HepG2 (cell line): ENCODE measurements around the gene CDAN1. TPM values are rescaled to one million over a fixed set of nuclear protein-coding genes. Genes with fewer than 3 reads are reported as not detected.

ENCODE experiments used
- ATAC-seq: fragments of 200-7000 bp; cut with Tn5 transposase; 3 replicates; pipeline ENCODE4 v1.9.1; 2020; ENCODE audit warnings: mild to moderate bottlenecking, moderate library complexity
- BruUV-seq: library from RNA; stranded (reverse); fragments of 400-500 nt; replicated peaks from 2 replicates; lab custom pipeline; 2021; lab: Mats Ljungman, UMichigan
- CTCF ChIA-PET: fragments of 300-600 bp; formaldehyde crosslinking; extraction: SDS; loops from one replicate; lab custom pipeline; 2021; ENCODE audit warnings: low total read pairs, inconsistent platforms, low intra/inter-chr PET ratio; lab: Yijun Ruan, JAX
- POLR2A ChIA-PET: fragments of 350-600 bp; sonication (Branson Sonifier 250); formaldehyde crosslinking; loops from one replicate; lab custom pipeline; 2020; ENCODE audit warnings: antibody characterized with exemption, inconsistent platforms; lab: Yijun Ruan, JAX
- DNase-seq: peaks from one replicate; pipeline ENCODE4 v3.0.0-alpha.2; 2015; ENCODE audit warnings: low spot score
- FAIRE-seq: peaks from 3 replicates; lab custom pipeline; 2011; peaks lifted over from hg19 to GRCh38; lab: Jason Lieb, UNC
- H2AFZ ChIP-seq: one replicate; pipeline ENCODE4 v1.6.1; 2011; ENCODE audit warnings: low read length, inconsistent platforms
- H3K27ac ChIP-seq: fragments of 300-600 bp; 3 replicates; pipeline ENCODE4 v1.8.0; 2011; ENCODE audit warnings: mixed run types, mild to moderate bottlenecking, mixed read lengths, low read length, inconsistent platforms; ENCODE audit not compliant: insufficient read depth; ENCODE audit errors: extremely low read length
- H3K27me3 ChIP-seq, 2 experiments: fragments of 200-600 bp in 1 of 2; 2 replicates in 1 of 2; 3 replicates in 1 of 2; pipeline versions ENCODE4 v1.6.0 to v1.8.0; 2011; ENCODE audit warnings: low read length in 2 of 2, mild to moderate bottlenecking in 2 of 2, moderate library complexity in 2 of 2, inconsistent platforms in 1 of 2; ENCODE audit not compliant: insufficient read depth in 2 of 2, control insufficient read depth in 1 of 2
- H3K36me3 ChIP-seq, 2 experiments: fragments of 200-600 bp in 1 of 2; replicated peaks in 1 of 2; 2 replicates in 1 of 2; 3 replicates in 1 of 2; pipeline versions ENCODE4 v1.5.1 to v1.8.0; 2011; ENCODE audit warnings: low read length in 2 of 2, inconsistent platforms in 1 of 2; ENCODE audit not compliant: insufficient read depth in 2 of 2, control insufficient read depth in 1 of 2
- H3K4me1 ChIP-seq: 2 replicates; pipeline ENCODE4 v1.5.1; 2012; ENCODE audit warnings: low read length, inconsistent platforms; ENCODE audit not compliant: insufficient read depth
- H3K4me2 ChIP-seq: 2 replicates; pipeline ENCODE4 v1.6.0; 2011; ENCODE audit warnings: low read depth, low read length, inconsistent platforms
- H3K4me3 ChIP-seq, 3 experiments: fragments of 200-600 bp in 1 of 3; sonication (generic), shearing (Covaris generic) in 1 of 3; replicated peaks in 1 of 3; 2 replicates each; pipeline ENCODE4 v1.5.1; 2011 to 2016; ENCODE audit warnings: low read length in 3 of 3, inconsistent platforms in 2 of 3, low read depth in 2 of 3, mild to moderate bottlenecking in 2 of 3, control low read depth in 1 of 3, mixed read lengths in 1 of 3; ENCODE audit not compliant: insufficient read depth in 1 of 3
- H3K79me2 ChIP-seq: one replicate; pipeline ENCODE4 v1.6.1; 2011; ENCODE audit warnings: low read length, inconsistent platforms; ENCODE audit not compliant: insufficient read depth
- H3K9ac ChIP-seq: 2 replicates; pipeline ENCODE4 v1.6.0; 2011; ENCODE audit warnings: mild to moderate bottlenecking, low read depth, low read length, inconsistent platforms; ENCODE audit not compliant: insufficient read depth
- H3K9me3 ChIP-seq: 2 replicates; pipeline ENCODE4 v1.5.1; 2012; ENCODE audit warnings: mild to moderate bottlenecking, low read length
- H4K20me1 ChIP-seq: 2 replicates; pipeline ENCODE4 v1.6.0; 2011; ENCODE audit warnings: inconsistent platforms, mild to moderate bottlenecking, low read length, moderate library complexity; ENCODE audit not compliant: insufficient read depth
- FOXJ3 ChIP-seq: sonication (generic); formaldehyde crosslinking; IDR thresholded peaks from 2 replicates; pipeline ENCODE4 v1.4.0; 2020; ENCODE audit warnings: missing genetic modification reagents, mild to moderate bottlenecking, borderline replicate concordance
- NR1H2 ChIP-seq: sonication (generic); formaldehyde crosslinking; IDR thresholded peaks from 2 replicates; pipeline ENCODE4 v1.8.1; 2022; ENCODE audit warnings: low read depth, missing genetic modification reagents, borderline replicate concordance
- NR2F1 ChIP-seq, 2 experiments: fragments of 450-650 bp in 1 of 2; formaldehyde crosslinking in 1 of 2; IDR thresholded peaks; 2 replicates each; pipeline versions ENCODE4 v1.5.0 to v1.6.1; 2016 to 2020; ENCODE audit warnings: mild to moderate bottlenecking in 1 of 2, missing compliant biosample characterization in 1 of 2, missing genetic modification reagents in 1 of 2, moderate library complexity in 1 of 2
- NR2F6 ChIP-seq, 2 experiments: IDR thresholded peaks; 2 replicates each; pipeline ENCODE4 v1.6.1; 2016; ENCODE audit warnings: antibody characterized with exemption in 1 of 2, mild to moderate bottlenecking in 1 of 2
- SP1 ChIP-seq, 2 experiments: fragments of 450-650 bp in 1 of 2; sonication (generic) in 1 of 2; formaldehyde crosslinking in 1 of 2; IDR thresholded peaks; 2 replicates each; pipeline versions ENCODE4 v1.4.0 to v1.6.1; 2016 to 2020; ENCODE audit warnings: missing genetic modification reagents in 1 of 2
- YEATS2 ChIP-seq: sonication (generic); formaldehyde crosslinking; IDR thresholded peaks from 2 replicates; pipeline ENCODE4 v1.4.0; 2020; ENCODE audit warnings: missing genetic modification reagents, borderline replicate concordance
- ZNF282 ChIP-seq: fragments of 450-650 bp; IDR thresholded peaks from 2 replicates; pipeline ENCODE4 v1.6.1; 2018; ENCODE audit not compliant: partially characterized antibody
- ZNF337 ChIP-seq: sonication (generic); formaldehyde crosslinking; IDR thresholded peaks from 2 replicates; pipeline ENCODE4 v1.5.1; 2020; ENCODE audit warnings: missing genetic modification reagents, low read depth, mild to moderate bottlenecking, borderline replicate concordance
- ZNF33B ChIP-seq: sonication (generic); formaldehyde crosslinking; IDR thresholded peaks from 2 replicates; pipeline ENCODE4 v1.5.1; 2020; ENCODE audit warnings: mild to moderate bottlenecking, missing genetic modification reagents
- ZNF563 ChIP-seq: sonication (generic); formaldehyde crosslinking; IDR thresholded peaks from 2 replicates; pipeline ENCODE4 v1.8.0; 2022; ENCODE audit warnings: mild to moderate bottlenecking, moderate library complexity, missing genetic modification reagents
- ZNF674 ChIP-seq: sonication (generic); formaldehyde crosslinking; IDR thresholded peaks from 2 replicates; pipeline ENCODE4 v1.5.0; 2020; ENCODE audit warnings: low read depth, mild to moderate bottlenecking, missing genetic modification reagents
- WGBS: methylation state at CpG from one replicate; pipeline ENCODE4 v1.1.6; 2017; ENCODE audit warnings: low lambda C conversion rate; 5-methylcytosine and 5-hydroxymethylcytosine counted together
- in situ Hi-C: cut with HindIII; loops from 2 replicates; pipeline ENCODE4 v1.10.0; 2017; ENCODE audit warnings: low pct_unique_long_range_greater_than_20kb; ENCODE audit not compliant: extremely low pct_ligation_motif_present
- intact Hi-C: fragments of 100-400 bp; cut with micrococcal nuclease; formaldehyde crosslinking; loops from one replicate; pipeline ENCODE4 v1.10.0; 2022; ENCODE audit not compliant: unreplicated experiment
- polyA plus RNA-seq, 8 experiments: library from polyadenylated mRNA; depleted of rRNA in 3 of 8; stranded (reverse) in 7 of 8; unstranded in 1 of 8; fragments of >200 nt; fragmentation: Illumina TruSeq in 4 of 8; extraction: Trizol in 4 of 8; gene quantifications; 2 replicates each; pipeline versions ENCODE4 v1.2.1 to v1.2.3, GENCODE V29; 2011 to 2016; ENCODE audit warnings: low read depth in 4 of 8, missing spikeins in 1 of 8, mixed read lengths in 1 of 8; ENCODE audit not compliant: insufficient read depth in 1 of 8
- total RNA-seq, 5 experiments: library from RNA; depleted of rRNA; stranded (reverse); fragments of >200 nt; fragmentation: Illumina TruSeq; extraction: Trizol; gene quantifications; 2 replicates each; pipeline ENCODE4 v1.2.3, GENCODE V29; 2016; ENCODE audit warnings: low read depth in 1 of 5
- TF ChIP-seq, protein P1 (sequence below): sonication (generic); formaldehyde crosslinking; IDR thresholded peaks from 2 replicates; pipeline ENCODE4 v1.4.0; 2020; ENCODE audit warnings: missing genetic modification reagents
- TF ChIP-seq, protein P2 (sequence below): sonication (generic); formaldehyde crosslinking; IDR thresholded peaks from 2 replicates; pipeline ENCODE4 v1.9.0; 2021; ENCODE audit warnings: missing genetic modification reagents, borderline replicate concordance
- TF ChIP-seq, protein P3 (sequence below): sonication (generic); formaldehyde crosslinking; IDR thresholded peaks from 2 replicates; pipeline ENCODE4 v1.9.0; 2021; ENCODE audit warnings: mild to moderate bottlenecking, missing genetic modification reagents

CDAN1 gene
- total and polyA plus RNA-seq, 2 of the 13 experiments (the other 11 are each of a cell fraction or from before 2014, with no cell fraction given), result 5.0 to 16.1 TPM

DNA sequence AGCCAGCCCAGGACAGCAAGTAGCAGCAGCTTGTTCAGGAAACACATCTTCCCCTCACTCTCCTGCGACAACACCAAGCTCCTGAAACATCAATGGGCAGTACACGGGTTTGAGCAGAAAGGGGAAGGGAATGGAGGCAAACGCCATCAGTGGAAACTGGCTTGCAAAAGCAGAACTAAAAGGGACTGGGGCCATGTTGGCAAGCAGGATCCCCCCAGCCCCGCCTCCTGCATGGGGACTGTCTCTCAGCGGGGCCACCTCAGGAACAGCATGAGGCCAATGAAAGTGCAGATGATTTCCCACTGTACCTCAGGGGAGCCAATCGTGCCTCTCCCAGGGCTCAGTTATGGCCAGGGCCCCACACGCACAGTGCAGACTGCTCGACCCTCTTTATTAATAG, 6.8 kb downstream of the CDAN1 start (continued):
- TF ChIP-seq NR1H2 (CRISPR knock-in tag), result no peak
- TF ChIP-seq, protein P1, sequence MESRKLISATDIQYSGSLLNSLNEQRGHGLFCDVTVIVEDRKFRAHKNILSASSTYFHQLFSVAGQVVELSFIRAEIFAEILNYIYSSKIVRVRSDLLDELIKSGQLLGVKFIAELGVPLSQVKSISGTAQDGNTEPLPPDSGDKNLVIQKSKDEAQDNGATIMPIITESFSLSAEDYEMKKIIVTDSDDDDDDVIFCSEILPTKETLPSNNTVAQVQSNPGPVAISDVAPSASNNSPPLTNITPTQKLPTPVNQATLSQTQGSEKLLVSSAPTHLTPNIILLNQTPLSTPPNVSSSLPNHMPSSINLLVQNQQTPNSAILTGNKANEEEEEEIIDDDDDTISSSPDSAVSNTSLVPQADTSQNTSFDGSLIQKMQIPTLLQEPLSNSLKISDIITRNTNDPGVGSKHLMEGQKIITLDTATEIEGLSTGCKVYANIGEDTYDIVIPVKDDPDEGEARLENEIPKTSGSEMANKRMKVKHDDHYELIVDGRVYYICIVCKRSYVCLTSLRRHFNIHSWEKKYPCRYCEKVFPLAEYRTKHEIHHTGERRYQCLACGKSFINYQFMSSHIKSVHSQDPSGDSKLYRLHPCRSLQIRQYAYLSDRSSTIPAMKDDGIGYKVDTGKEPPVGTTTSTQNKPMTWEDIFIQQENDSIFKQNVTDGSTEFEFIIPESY (CRISPR knock-in tag), result no peak
- no peak for TF ChIP-seq SP1 (IDR thresholded peaks at IDR 0.05)
- TF ChIP-seq SP1 (CRISPR knock-in tag; IDR thresholded peaks at IDR 0.05), result no peak
- TF ChIP-seq FOXJ3 (CRISPR knock-in tag), result no peak

DNA sequence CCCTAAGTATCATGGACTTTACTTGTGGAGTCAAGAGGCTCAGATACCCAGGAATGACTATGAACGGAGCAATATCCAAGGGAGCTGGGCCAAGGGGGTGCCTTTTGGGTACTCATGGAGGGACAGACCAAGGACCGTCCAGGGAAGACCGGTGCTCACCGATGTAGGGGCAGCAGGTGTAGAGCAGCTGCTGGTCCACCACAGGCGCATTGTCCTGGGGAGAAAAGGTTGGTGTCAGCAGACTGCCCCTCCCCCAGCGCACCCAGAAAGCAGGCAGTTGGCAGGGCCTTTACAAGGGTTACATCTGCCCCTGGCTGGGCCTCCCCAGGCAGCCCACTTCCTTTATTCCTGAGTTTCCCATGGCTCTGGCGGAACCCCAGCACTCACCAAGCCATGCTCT, 7.5 kb downstream of the CDAN1 start:
- no peaks in the 10 kb centered on the region for H4K20me1 ChIP-seq
- no peak overlapping the region for H3K27ac ChIP-seq
- H3K27me3 ChIP-seq, result no peaks in the 10 kb centered on the region
- intact Hi-C loops (no loop called here), in situ Hi-C loops (no loop called here)
- BruUV-seq, result no TSS peak
- no peak for ATAC-seq
- no peaks in the 10 kb centered on the region for H3K79me2 ChIP-seq
- POLR2A ChIA-PET, result no interaction called here
- CTCF ChIA-PET, result no interaction called here
- no peaks in the 10 kb centered on the region for H3K9me3 ChIP-seq
- no peak for FAIRE-seq
- H2AFZ ChIP-seq, result no peak overlapping the region
- no peak for DNase-seq
- H3K9ac ChIP-seq, result no peak overlapping the region
- no peak overlapping the region for H3K4me3 ChIP-seq
- WGBS, result 90% methylated on average over 6 of the region's 7 CpGs
- H3K4me1 ChIP-seq, result 0 out of 2 replicates have a peak, but pooled peaks cover 4% of the 10 kb centered on the region
- H3K36me3 ChIP-seq, result peaks cover 53 to 91% of the 10 kb centered on the region in 2 experiments
- H3K4me2 ChIP-seq, result no peak overlapping the region
- no peak for TF ChIP-seq ZNF282
- TF ChIP-seq NR2F6 (IDR thresholded peaks at IDR 0.05), result no peak
- TF ChIP-seq NR2F6 (CRISPR knock-in tag; IDR thresholded peaks at IDR 0.05), result no peak
- TF ChIP-seq ZNF33B, result no peak
- TF ChIP-seq ZNF563 (CRISPR knock-in tag), result no peak
- no peak for TF ChIP-seq ZNF337 (CRISPR knock-in tag)
- TF ChIP-seq, protein P2, sequence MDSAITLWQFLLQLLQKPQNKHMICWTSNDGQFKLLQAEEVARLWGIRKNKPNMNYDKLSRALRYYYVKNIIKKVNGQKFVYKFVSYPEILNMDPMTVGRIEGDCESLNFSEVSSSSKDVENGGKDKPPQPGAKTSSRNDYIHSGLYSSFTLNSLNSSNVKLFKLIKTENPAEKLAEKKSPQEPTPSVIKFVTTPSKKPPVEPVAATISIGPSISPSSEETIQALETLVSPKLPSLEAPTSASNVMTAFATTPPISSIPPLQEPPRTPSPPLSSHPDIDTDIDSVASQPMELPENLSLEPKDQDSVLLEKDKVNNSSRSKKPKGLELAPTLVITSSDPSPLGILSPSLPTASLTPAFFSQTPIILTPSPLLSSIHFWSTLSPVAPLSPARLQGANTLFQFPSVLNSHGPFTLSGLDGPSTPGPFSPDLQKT, result no peak
- no peak for TF ChIP-seq YEATS2 (CRISPR knock-in tag)
- TF ChIP-seq ZNF674 (CRISPR knock-in tag), result no peak
- TF ChIP-seq NR2F1 (CRISPR knock-in tag; IDR thresholded peaks at IDR 0.05), result no peak
- TF ChIP-seq, protein P3, sequence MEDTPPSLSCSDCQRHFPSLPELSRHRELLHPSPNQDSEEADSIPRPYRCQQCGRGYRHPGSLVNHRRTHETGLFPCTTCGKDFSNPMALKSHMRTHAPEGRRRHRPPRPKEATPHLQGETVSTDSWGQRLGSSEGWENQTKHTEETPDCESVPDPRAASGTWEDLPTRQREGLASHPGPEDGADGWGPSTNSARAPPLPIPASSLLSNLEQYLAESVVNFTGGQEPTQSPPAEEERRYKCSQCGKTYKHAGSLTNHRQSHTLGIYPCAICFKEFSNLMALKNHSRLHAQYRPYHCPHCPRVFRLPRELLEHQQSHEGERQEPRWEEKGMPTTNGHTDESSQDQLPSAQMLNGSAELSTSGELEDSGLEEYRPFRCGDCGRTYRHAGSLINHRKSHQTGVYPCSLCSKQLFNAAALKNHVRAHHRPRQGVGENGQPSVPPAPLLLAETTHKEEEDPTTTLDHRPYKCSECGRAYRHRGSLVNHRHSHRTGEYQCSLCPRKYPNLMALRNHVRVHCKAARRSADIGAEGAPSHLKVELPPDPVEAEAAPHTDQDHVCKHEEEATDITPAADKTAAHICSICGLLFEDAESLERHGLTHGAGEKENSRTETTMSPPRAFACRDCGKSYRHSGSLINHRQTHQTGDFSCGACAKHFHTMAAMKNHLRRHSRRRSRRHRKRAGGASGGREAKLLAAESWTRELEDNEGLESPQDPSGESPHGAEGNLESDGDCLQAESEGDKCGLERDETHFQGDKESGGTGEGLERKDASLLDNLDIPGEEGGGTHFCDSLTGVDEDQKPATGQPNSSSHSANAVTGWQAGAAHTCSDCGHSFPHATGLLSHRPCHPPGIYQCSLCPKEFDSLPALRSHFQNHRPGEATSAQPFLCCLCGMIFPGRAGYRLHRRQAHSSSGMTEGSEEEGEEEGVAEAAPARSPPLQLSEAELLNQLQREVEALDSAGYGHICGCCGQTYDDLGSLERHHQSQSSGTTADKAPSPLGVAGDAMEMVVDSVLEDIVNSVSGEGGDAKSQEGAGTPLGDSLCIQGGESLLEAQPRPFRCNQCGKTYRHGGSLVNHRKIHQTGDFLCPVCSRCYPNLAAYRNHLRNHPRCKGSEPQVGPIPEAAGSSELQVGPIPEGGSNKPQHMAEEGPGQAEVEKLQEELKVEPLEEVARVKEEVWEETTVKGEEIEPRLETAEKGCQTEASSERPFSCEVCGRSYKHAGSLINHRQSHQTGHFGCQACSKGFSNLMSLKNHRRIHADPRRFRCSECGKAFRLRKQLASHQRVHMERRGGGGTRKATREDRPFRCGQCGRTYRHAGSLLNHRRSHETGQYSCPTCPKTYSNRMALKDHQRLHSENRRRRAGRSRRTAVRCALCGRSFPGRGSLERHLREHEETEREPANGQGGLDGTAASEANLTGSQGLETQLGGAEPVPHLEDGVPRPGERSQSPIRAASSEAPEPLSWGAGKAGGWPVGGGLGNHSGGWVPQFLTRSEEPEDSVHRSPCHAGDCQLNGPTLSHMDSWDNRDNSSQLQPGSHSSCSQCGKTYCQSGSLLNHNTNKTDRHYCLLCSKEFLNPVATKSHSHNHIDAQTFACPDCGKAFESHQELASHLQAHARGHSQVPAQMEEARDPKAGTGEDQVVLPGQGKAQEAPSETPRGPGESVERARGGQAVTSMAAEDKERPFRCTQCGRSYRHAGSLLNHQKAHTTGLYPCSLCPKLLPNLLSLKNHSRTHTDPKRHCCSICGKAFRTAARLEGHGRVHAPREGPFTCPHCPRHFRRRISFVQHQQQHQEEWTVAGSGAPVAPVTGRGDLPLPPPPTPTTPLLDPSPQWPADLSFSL (CRISPR knock-in tag), result no peak
